Measurements from ENCODE around the gene CLK2. TPM values are rescaled to one million over a fixed set of nuclear protein-coding genes. Genes with fewer than 3 reads are reported as not detected.

The CLK2 gene
- total and polyA plus RNA-seq, 9 of the 15 experiments (the other 6 are each of a cell fraction or from before 2014, with no cell fraction given) = 13.5 to 81.4 (median 39.6) TPM

GRCh38 chr1:155261852-155262673 is 11.2 kb downstream of the CLK2 start, which contains the start of gene SCAMP3 (continued):
- no peak for TF ChIP-seq SLC30A9 (CRISPR knock-in tag; IDR thresholded peaks at IDR 0.05)
- no peak for TF ChIP-seq KHSRP (IDR thresholded peaks at IDR 0.05)
- peak; percentile 75; the same call in 1 of the 2 replicates for TF ChIP-seq RUNX1 (IDR thresholded peaks at IDR 0.05; ENCODE audit: low read depth)
- peak; percentile 86 to 87 for TF ChIP-seq SIX5 (IDR thresholded peaks at IDR 0.05; ENCODE audit: borderline replicate concordance in 1 of 2, insufficient read depth in 1 of 2, low read depth in 1 of 2, low read length in 2 of 2)
- TF ChIP-seq ZBTB12 (CRISPR knock-in tag; IDR thresholded peaks at IDR 0.05) = peak; percentile 32; the same call in 1 of the 2 replicates
- 0 out of 2 replicates have a peak, but pooled peaks have one; percentile 3 for TF ChIP-seq NCOR1 (IDR thresholded peaks at IDR 0.05)
- peak; percentile 62 for TF ChIP-seq TBP (optimal IDR thresholded peaks at IDR 0.05; ENCODE audit: low read depth, low read length)
- peak; percentile 91; the same call in 1 of the 2 replicates for TF ChIP-seq ZBTB1 (CRISPR knock-in tag; IDR thresholded peaks at IDR 0.05; ENCODE audit: borderline replicate concordance, low read depth)
- no peak for TF ChIP-seq ETV6 (IDR thresholded peaks at IDR 0.05; ENCODE audit: borderline replicate concordance in 1 of 2, low read depth in 2 of 2, low read length in 1 of 2)
- TF ChIP-seq ETV6 (CRISPR knock-in tag; IDR thresholded peaks at IDR 0.05; ENCODE audit: borderline replicate concordance) = no peak
- TF ChIP-seq DEAF1 (CRISPR knock-in tag; IDR thresholded peaks at IDR 0.05) = peak; percentile 75
- TF ChIP-seq NR0B1 (IDR thresholded peaks at IDR 0.05; ENCODE audit: partially characterized antibody) = no peak
- peak in 1 of 2 experiments; percentile 95 for TF ChIP-seq AFF1 (IDR thresholded peaks at IDR 0.05; ENCODE audit: low read depth in 1 of 2, partially characterized antibody in 2 of 2)
- no peak for TF ChIP-seq ZNF707 (CRISPR knock-in tag; conservative IDR thresholded peaks at IDR 0.05)
- TF ChIP-seq BRCA1 (IDR thresholded peaks at IDR 0.05) = no peak
- no peak for TF ChIP-seq BRCA1 (CRISPR knock-in tag; IDR thresholded peaks at IDR 0.05)
- peak; percentile 84 for TF ChIP-seq PHTF2 (CRISPR knock-in tag; IDR thresholded peaks at IDR 0.05)
- TF ChIP-seq ELF2 (CRISPR knock-in tag; IDR thresholded peaks at IDR 0.05) = peak; percentile 93
- TF ChIP-seq RBBP5 (IDR thresholded peaks at IDR 0.05; ENCODE audit: borderline replicate concordance, insufficient read depth, low read length, poor library complexity, severe bottlenecking) = peak; percentile 74
